ENCODE measurements around the gene ARHGAP15.

The ARHGAP15 gene

GRCh38 chr2:143802871-143803650 lies 673.8 kb downstream of the ARHGAP15 start:
- DNase-seq = no peak

- no peak for DNase-seq
Measured at GRCh38 chr2:143803936-143804335, 674.7 kb downstream of the ARHGAP15 start.

- no peak for DNase-seq
Measured at GRCh38 chr2:143805666-143806065, 676.4 kb downstream of the ARHGAP15 start.

GRCh38 chr2:143807192-143807591 lies 678.0 kb downstream of the ARHGAP15 start:
- DNase-seq = no peak

GRCh38 chr2:143807671-143808070 lies 678.5 kb downstream of the ARHGAP15 start:
- no peak for DNase-seq

- no peak for DNase-seq
Measured at GRCh38 chr2:143808166-143808565, 678.9 kb downstream of the ARHGAP15 start.

GRCh38 chr2:143815082-143815481 lies 685.9 kb downstream of the ARHGAP15 start:
- no peak for DNase-seq

GRCh38 chr2:143816916-143817315 lies 687.7 kb downstream of the ARHGAP15 start:
- DNase-seq = no peak

Data from CD4-positive, alpha-beta T cell treated with Interleukin-17A for 4 hours (primary cell).